Fibroblast of pulmonary artery (primary cell): ENCODE data around the gene NECTIN4.

Experiments used
- DNase-seq: peaks from one replicate; pipeline ENCODE4 v3.0.0-alpha.2; 2010; ENCODE audit warnings: low read depth
- H3K4me3 ChIP-seq: replicated peaks from 2 replicates; pipeline ENCODE4 v1.5.1; 2011; ENCODE audit warnings: low read depth, mild to moderate bottlenecking, control low read depth, low read length, moderate library complexity
- TF ChIP-seq, protein P1 (sequence below): IDR thresholded peaks from 2 replicates; pipeline ENCODE4 v1.5.1; 2011; ENCODE audit warnings: mild to moderate bottlenecking, control low read depth, low read length, inconsistent platforms; ENCODE audit errors: missing control alignments

The NECTIN4 gene

DNA sequence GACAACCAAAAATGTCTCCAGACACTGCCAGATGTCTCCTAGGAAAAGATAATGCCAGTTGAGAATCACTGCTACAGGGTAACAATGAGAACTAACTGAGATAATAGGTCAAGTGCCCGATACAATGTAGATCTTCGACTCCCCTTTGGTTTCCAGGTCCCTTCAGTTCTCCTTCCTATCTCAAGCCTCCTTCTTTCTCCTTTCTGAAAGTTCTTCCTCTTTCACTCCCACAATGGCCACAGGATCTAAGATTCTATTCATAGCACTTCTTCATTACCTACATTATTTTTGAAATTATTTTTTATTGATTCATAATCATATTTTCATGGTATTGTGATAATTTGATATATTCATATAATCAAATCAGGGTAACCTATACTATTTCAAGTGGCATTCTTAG is 22.2 kb upstream of the NECTIN4 start:
- H3K4me3 ChIP-seq: no peak overlapping the region
- no peak for DNase-seq
- TF ChIP-seq, protein P1, sequence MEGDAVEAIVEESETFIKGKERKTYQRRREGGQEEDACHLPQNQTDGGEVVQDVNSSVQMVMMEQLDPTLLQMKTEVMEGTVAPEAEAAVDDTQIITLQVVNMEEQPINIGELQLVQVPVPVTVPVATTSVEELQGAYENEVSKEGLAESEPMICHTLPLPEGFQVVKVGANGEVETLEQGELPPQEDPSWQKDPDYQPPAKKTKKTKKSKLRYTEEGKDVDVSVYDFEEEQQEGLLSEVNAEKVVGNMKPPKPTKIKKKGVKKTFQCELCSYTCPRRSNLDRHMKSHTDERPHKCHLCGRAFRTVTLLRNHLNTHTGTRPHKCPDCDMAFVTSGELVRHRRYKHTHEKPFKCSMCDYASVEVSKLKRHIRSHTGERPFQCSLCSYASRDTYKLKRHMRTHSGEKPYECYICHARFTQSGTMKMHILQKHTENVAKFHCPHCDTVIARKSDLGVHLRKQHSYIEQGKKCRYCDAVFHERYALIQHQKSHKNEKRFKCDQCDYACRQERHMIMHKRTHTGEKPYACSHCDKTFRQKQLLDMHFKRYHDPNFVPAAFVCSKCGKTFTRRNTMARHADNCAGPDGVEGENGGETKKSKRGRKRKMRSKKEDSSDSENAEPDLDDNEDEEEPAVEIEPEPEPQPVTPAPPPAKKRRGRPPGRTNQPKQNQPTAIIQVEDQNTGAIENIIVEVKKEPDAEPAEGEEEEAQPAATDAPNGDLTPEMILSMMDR: no peak

GRCh38 chr1:161111117-161111516 is 21.8 kb upstream of the NECTIN4 start:
- DNase-seq: no peak
- TF ChIP-seq, protein P1: no peak
- no peak overlapping the region for H3K4me3 ChIP-seq

GRCh38 chr1:161106431-161106830 is 17.1 kb upstream of the NECTIN4 start:
- H3K4me3 ChIP-seq: no peak overlapping the region
- TF ChIP-seq, protein P1: no peak
- no peak for DNase-seq

DNA sequence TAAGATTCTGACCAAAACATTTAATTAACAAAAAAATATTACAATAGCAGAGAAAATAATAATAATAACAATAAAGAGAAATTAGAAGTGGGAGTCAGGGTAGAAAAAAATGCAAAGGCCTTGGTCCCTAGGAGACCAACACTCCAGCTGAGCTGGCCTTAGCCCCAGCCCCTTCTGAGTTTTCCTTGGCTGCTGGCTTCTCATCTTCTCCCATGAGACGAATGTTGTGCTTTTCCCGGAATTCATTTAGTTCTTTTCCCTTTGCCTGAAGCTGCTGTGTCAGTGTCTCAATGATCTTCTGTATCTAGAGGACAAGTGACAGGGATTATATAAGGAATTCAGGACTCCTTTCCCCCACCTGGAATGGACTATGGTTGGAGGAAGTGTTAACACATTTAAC is 11.2 kb upstream of the NECTIN4 start:
- no peak for DNase-seq
- TF ChIP-seq, protein P1: no peak
- H3K4me3 ChIP-seq: no peak overlapping the region

DNA sequence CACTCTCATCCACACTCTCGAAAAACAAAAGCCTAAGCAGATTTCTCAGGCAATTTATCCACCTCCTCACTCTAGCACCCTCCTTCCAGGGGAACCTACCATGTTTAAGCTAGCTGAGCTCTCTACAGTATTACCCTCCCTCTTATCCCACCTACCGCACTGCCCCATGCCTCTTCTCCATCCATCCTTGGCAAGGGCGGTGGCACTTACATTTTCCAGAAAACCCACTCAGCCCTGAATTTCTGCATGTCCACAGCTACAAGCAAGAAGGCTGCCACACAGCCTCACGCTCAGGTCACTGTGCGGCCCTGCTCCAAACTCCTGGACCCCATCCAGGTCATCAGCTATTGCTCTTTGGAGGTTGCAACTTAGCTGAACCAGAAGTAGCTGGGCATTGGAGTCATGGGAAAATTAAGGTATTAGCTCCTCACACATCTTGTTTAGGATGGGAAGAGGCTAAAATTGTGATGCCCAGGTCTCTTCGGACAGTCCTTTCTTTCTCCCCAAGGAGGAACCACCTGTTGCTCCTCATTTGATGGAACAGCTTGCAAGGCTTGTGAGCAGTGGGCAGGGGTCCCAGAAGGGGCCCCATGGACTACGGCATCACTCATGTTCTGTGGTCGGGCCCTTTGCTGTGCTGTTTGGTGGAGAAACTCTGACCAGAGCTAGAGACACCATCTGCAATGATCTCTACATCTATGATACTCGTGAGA is 9.9 kb upstream of the NECTIN4 start:
- peak overlapping the region; percentile 67 for H3K4me3 ChIP-seq
- DNase-seq: no peak
- TF ChIP-seq, protein P1: no peak

GRCh38 chr1:161098210-161099068 is 9.1 kb upstream of the NECTIN4 start, which contains the start of gene KLHDC9:
Gene KLHDC9, plus strand, starts transcription at chr1:161098361. Its CDS starts 175 bp downstream, at chr1:161098536.
- DNase-seq: peak; percentile 79
- TF ChIP-seq, protein P1: no peak
- H3K4me3 ChIP-seq: peak within 1 kb of the TSS; percentile 67
